ENCODE data around the gene NPHS1.

GRCh38 chr19:35851213-35852028, 883 bp downstream of the NPHS1 start:
- TF ChIP-seq CTCF (conservative IDR thresholded peaks at IDR 0.05; ENCODE audit: low read length) (peak; percentile 39), EZH2phosphoT487 (IDR thresholded peaks at IDR 0.05; ENCODE audit: borderline replicate concordance) (no peak)

Data from Loucy (cell line).